GM18520 (cell line): ENCODE results near the gene ALDH1B1.

Experiments used
- ATAC-seq: cut with Tn5 transposase; IDR thresholded peaks from one replicate; pipeline ENCODE4 v1.9.1; 2021; ENCODE audit not compliant: unreplicated experiment

The ALDH1B1 gene

GRCh38 chr9:38437193-38437823 lies 44.8 kb downstream of the ALDH1B1 start:
- ATAC-seq, result no peak

GRCh38 chr9:38439291-38439915 lies 46.9 kb downstream of the ALDH1B1 start:
- ATAC-seq, result no peak

- ATAC-seq, result no peak
These were observed 47.4 kb downstream of the ALDH1B1 start for GRCh38 chr9:38439916-38440301.

- no peak for ATAC-seq
These were observed 48.0 kb downstream of the ALDH1B1 start for GRCh38 chr9:38440516-38440915.

GRCh38 chr9:38441347-38442085 lies 49.0 kb downstream of the ALDH1B1 start:
- ATAC-seq, result no peak

- ATAC-seq, result no peak
These were observed 50.1 kb downstream of the ALDH1B1 start for GRCh38 chr9:38442473-38443096.

- ATAC-seq, result no peak
These were observed 50.7 kb downstream of the ALDH1B1 start for GRCh38 chr9:38443181-38443580.

GRCh38 chr9:38443597-38443996 lies 51.1 kb downstream of the ALDH1B1 start:
- ATAC-seq, result no peak

GRCh38 chr9:38445154-38446043 lies 52.9 kb downstream of the ALDH1B1 start:
- no peak for ATAC-seq

- ATAC-seq, result no peak
These were observed 55.2 kb downstream of the ALDH1B1 start for GRCh38 chr9:38447703-38448102.
